SJSA1 (cell line): ENCODE measurements around the gene SEPSECS. TPM values are rescaled to one million over a fixed set of nuclear protein-coding genes. Genes with fewer than 3 reads are reported as not detected.

Experiments used
- DNase-seq, 2 experiments: peaks; one replicate each; pipeline ENCODE4 v3.0.0-alpha.2; 2015 to 2020; ENCODE audit warnings: low spot score in 2 of 2, low read depth in 1 of 2
- H3K27ac ChIP-seq: fragments of 250-450 bp; sonication (Bioruptor Pico); 2 replicates; pipeline ENCODE4 v1.5.1; 2020; ENCODE audit warnings: mild to moderate bottlenecking, moderate library complexity
- H3K27me3 ChIP-seq: fragments of 250-450 bp; sonication (Bioruptor Pico); replicated peaks from 2 replicates; pipeline ENCODE4 v1.5.1; 2020; ENCODE audit warnings: mild to moderate bottlenecking, moderate library complexity
- H3K36me3 ChIP-seq: fragments of 250-450 bp; sonication (Bioruptor Pico); 2 replicates; pipeline ENCODE4 v1.5.1; 2020; ENCODE audit warnings: mild to moderate bottlenecking
- H3K4me1 ChIP-seq: fragments of 250-450 bp; sonication (Bioruptor Pico); replicated peaks from 2 replicates; pipeline ENCODE4 v1.6.1; 2021; ENCODE audit warnings: mild to moderate bottlenecking
- H3K4me3 ChIP-seq: fragments of 250-450 bp; sonication (Bioruptor Pico); 2 replicates; pipeline ENCODE4 v1.5.1; 2020; ENCODE audit warnings: mild to moderate bottlenecking
- H3K9me3 ChIP-seq: fragments of 250-450 bp; sonication (Bioruptor Pico); replicated peaks from 2 replicates; pipeline ENCODE4 v1.5.1; 2020; ENCODE audit warnings: mild to moderate bottlenecking
- total RNA-seq: library from RNA; depleted of rRNA; stranded (reverse); fragments of >200 nt; shearing (Covaris generic); gene quantifications from 2 replicates; pipeline ENCODE4 v1.2.3, GENCODE V29; 2014

The SEPSECS gene
- total RNA-seq, 1 experiment from 2014 or later, result 5.6 TPM

DNA sequence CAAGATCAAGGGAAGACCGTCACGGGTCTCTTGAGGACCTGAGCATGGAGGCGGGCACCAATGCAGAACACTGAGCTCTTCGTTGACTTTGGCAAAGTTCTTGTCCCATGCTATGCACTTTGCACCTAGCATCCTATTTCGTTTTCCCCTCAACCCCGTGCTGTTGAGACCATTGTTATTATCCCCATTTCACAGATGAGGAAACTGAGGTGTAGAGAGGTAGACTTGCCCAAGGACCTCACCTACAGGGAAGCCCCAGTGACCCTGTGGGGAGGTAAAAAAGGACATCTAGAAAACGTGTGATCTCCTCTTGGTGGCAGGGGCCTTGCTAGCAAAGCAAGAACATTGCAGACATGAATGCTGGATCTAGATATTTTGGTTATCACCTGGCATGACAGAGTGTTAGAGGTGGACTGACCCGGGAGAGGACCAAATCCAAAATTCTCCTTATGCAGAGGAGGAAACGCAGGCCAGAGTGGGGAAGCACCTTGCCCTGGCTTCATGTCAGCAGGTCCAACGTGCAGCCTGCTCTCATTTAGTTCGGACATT lies 48.5 kb downstream of the SEPSECS start:
- H3K27me3 ChIP-seq, result no peaks in the 10 kb centered on the region
- H3K36me3 ChIP-seq, result no peaks in the 10 kb centered on the region
- H3K4me3 ChIP-seq, result no peak overlapping the region
- H3K4me1 ChIP-seq, result no peaks in the 10 kb centered on the region
- DNase-seq, result no peak
- no peak overlapping the region for H3K27ac ChIP-seq
- no peaks in the 10 kb centered on the region for H3K9me3 ChIP-seq

DNA sequence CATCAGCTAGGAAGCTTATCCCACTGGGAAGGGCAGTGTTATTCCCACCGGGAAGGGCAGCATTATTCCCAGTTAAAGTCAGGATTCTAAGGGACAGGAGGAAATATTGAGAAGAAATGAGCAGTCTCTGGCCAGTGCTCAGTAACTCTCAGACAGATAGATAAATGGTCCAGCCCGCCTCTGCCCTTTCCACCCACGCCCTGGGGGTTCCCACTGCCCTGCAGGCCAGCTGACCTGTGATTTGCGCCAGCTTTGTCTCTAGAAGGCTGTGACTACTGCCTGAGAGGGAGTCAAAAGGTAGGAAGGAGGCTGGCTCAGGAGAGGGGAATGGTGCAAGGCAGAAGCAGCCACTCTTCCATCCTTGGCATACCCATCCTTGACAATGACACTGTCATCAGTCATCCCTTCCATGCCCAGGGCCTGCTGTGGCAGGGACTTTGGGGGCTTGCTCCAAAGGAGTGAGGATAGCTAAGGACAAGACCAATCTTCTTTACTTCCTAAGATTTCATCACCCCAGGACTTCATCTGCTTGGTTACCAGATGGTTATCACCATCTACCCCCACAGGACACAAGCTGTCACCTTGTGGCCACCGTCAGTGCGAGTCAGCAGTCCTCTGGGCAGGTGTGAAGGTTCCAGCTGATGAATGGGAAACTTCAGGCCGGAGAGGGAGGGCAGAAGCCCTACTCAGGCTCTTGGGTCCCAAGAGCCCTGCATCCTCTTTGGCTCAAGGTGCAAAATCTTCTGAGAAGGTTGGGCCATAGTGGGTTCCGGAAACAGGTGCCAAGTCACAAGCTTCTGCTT lies 49.5 kb downstream of the SEPSECS start:
- no peaks in the 10 kb centered on the region for H3K9me3 ChIP-seq
- no peak overlapping the region for H3K4me3 ChIP-seq
- no peak overlapping the region for H3K27ac ChIP-seq
- no peaks in the 10 kb centered on the region for H3K36me3 ChIP-seq
- H3K4me1 ChIP-seq, result no peaks in the 10 kb centered on the region
- DNase-seq, result no peak
- H3K27me3 ChIP-seq, result no peaks in the 10 kb centered on the region

DNA sequence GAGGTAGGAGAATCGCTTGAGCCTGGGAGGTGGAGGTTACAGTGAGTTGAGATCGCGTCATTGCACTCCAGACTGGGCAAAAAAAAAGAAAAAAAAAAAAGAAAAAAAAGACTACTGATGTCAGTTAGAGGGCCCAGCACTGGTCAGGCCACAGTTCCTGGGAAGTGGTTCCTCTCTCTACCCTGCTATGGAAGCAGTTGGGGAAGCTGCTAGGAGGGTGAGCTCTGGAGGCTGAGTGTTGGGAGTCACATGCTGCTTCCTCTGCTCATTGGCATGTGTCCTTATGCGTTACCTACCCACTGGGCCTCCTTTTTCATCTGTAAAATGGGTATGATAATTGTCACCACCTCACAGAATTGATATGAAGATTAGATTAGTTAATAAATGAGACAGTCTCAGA lies 50.7 kb downstream of the SEPSECS start:
- Histone ChIP-seq H3K27me3 (no peaks in the 10 kb centered on the region), H3K4me1 (no peaks in the 10 kb centered on the region), H3K9me3 (no peaks in the 10 kb centered on the region), H3K27ac (no peak overlapping the region), H3K36me3 (no peaks in the 10 kb centered on the region), H3K4me3 (no peak overlapping the region)
- DNase-seq, result no peak

DNA sequence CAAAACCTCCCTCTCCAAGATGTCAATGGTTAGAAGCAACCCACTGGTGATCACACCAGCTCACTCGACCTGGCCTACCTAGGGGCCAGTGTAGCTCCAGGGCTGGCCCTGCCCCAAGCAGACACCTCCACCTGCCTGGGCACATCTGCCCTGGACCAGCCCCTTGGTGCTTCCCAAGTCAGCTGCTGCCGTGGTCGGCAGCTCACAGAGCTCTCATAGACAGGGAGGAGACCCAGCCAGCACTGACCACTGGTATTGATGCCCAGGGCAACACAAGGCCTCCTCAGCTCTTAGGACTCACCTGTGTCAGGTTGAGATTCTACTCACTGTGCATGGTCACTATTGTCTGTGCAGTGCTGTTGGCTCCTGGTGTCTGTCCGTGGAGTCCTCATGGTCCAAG lies 51.7 kb downstream of the SEPSECS start:
- Histone ChIP-seq H3K36me3 (no peaks in the 10 kb centered on the region), H3K9me3 (no peaks in the 10 kb centered on the region), H3K4me1 (no peaks in the 10 kb centered on the region), H3K27me3 (no peaks in the 10 kb centered on the region), H3K4me3 (no peak overlapping the region), H3K27ac (no peak overlapping the region)
- DNase-seq, result no peak

DNA sequence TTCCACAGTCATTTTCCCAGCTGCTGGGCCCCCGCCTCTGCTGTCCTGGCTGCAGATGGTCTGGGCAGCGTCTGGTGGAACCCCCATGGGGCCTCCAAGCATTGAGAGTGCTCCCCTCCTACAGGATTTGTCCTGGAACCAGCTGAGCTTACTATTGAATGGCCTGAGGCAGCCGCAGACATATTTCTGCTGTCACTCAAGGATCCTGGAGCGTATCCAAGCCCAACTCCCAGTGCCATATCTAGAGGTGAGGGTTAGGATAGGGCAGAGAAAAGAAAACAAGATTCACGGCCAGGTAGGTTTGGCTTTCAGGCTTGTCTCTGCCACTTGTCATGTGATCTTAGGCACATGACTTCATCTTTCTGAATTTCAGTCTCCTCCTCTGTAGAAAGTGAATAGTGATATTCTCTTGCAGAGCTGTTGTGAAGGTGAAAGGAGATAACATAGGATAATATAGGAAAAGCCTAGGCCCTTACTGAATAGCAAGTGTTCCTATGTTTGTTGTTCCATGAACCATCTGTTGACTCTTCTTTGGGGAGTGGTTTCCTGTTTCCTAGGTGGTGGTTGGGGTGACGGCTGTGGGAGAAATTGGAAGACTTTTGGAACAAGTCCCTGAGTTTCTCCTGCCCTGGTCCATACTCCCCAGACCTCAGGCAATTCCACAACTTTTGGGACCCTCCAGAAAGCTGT lies 52.3 kb downstream of the SEPSECS start:
- no peaks in the 10 kb centered on the region for H3K36me3 ChIP-seq
- no peaks in the 10 kb centered on the region for H3K27me3 ChIP-seq
- no peak for DNase-seq
- H3K4me3 ChIP-seq, result no peak overlapping the region
- H3K9me3 ChIP-seq, result no peaks in the 10 kb centered on the region
- no peak overlapping the region for H3K27ac ChIP-seq
- H3K4me1 ChIP-seq, result no peaks in the 10 kb centered on the region

DNA sequence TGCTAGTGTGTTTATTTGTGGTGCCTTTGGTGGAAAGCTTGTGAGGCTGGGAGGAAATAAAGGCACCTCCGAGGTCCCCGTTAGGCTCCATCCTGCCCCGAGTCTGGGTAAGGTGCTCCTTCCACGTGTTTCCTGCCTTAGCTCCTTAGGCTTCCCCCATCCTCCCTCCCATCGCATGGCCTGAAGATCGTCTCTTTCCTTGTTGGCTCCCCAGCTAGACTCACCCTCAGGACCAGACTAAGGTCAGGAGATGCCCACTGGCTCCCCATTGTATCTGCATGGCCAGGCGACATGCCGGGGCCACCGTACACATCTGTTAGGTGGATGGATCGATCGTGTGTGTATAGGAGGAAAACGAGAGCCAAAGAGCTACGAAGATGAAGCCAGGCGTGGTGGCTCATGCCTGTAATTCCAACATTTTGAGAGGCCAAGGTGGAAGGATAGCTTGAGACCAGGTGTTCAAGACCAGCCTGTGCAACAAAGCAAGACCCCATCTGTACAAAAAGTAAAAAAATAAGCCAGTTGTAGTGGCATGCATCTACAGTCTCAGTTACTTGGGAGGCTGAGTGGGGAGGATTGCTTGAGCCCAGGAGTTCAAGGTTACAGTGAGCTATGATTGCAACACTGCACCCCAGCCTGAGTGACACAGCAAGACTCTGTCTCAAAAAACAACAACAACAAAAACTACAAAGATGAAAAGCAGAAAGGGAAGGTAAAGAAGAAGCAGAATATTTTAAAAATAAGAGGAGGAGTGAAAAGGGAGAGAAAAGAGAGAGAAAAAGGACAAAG lies 53.7 kb downstream of the SEPSECS start:
- no peak overlapping the region for H3K4me3 ChIP-seq
- H3K36me3 ChIP-seq, result no peaks in the 10 kb centered on the region
- DNase-seq, result no peak

DNA sequence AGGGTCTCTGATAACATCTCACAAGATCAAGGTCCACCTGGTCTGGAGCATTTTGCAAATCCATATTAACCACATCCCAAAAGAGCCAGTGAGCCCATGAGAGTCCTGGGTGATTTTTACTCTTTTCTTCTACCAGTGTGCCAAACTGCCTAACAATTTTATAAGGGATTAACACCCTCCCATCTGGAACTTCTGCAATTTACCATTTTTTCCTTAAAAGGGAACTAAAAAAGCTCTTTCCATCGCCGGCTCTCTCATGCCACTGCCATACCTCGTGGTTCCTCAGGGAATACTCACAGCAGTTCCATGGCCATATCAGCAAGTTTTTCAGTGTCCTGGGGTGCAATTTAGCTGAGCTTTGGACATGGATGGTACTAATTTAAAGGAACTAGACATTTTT lies 55.7 kb downstream of the SEPSECS start:
- H3K27ac ChIP-seq, result no peak overlapping the region
- no peaks in the 10 kb centered on the region for H3K36me3 ChIP-seq
- H3K9me3 ChIP-seq, result no peaks in the 10 kb centered on the region
- no peaks in the 10 kb centered on the region for H3K4me1 ChIP-seq
- no peak overlapping the region for H3K4me3 ChIP-seq
- no peaks in the 10 kb centered on the region for H3K27me3 ChIP-seq
- DNase-seq, result no peak

More for the DNA sequence above, 53.7 kb downstream of the SEPSECS start:
- Histone ChIP-seq H3K27me3 (no peaks in the 10 kb centered on the region), H3K27ac (no peak overlapping the region), H3K4me1 (no peaks in the 10 kb centered on the region), H3K9me3 (no peaks in the 10 kb centered on the region)

DNA sequence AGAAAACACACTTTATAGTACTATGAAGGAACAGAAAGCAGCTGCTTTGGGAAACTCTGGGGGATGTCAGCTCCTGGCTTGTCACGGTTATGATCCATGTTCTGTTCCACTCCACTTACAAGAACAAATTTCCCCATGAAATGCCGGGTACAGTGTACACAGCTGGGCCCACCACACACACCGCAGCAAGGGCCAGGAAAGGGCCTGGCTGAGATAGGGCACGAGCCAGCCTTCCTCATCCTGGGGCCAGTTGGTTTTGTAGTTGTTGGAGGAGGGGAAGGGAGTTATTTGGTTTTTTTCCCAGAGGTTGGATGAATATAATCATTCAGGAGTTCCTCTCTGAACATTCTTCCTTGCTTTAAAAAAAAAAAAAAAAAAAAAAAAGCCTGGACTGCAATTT lies 56.8 kb downstream of the SEPSECS start:
- no peak overlapping the region for H3K27ac ChIP-seq

DNA sequence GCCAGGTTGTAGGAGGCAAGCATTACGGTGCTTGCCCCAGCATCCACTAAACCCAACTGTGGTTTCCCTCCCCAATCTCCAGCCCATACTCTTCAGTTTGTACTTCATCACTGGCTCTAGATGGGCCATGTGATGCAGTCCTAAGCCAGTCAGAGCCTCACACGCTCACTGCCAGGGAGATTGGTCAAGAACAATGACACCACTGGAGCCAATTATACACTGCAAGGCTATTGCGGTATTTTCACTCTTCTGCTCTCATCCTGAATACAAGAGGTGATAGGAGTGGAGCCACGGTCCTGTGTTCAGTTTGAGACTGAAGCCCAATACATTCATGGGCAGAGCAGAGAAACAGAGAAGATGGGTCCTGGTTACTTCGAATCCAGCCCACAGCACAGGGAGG lies 58.4 kb downstream of the SEPSECS start:
- no peaks in the 10 kb centered on the region for H3K9me3 ChIP-seq
- no peak overlapping the region for H3K27ac ChIP-seq
- no peak overlapping the region for H3K4me3 ChIP-seq
- DNase-seq, result no peak
- H3K36me3 ChIP-seq, result no peaks in the 10 kb centered on the region
- H3K4me1 ChIP-seq, result no peaks in the 10 kb centered on the region
- H3K27me3 ChIP-seq, result no peaks in the 10 kb centered on the region

More for the DNA sequence above, 56.8 kb downstream of the SEPSECS start:
- no peak for DNase-seq
- H3K4me3 ChIP-seq, result no peak overlapping the region
- H3K36me3 ChIP-seq, result no peaks in the 10 kb centered on the region
- H3K27me3 ChIP-seq, result no peaks in the 10 kb centered on the region
- no peaks in the 10 kb centered on the region for H3K4me1 ChIP-seq
- H3K9me3 ChIP-seq, result no peaks in the 10 kb centered on the region

DNA sequence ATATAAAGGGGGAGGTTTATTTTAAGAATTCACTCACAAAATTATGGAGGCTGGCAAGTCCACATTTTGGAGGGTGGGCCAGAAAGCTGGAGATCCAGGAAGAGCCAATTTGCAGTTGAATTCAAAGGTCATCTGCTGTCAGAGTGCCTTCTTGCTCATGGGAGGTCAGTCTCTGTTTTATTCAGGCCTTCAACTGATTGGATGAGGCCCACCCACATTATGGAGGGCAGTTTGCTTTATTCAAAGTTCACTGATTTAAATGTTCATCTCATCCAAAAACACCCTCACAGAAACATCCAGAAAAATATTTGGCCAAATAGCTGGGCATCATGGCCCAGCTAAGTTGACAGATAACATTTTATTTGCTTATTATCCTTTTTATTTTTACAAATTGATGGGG lies 59.5 kb downstream of the SEPSECS start:
- no peak overlapping the region for H3K27ac ChIP-seq
- no peak overlapping the region for H3K4me3 ChIP-seq
- no peaks in the 10 kb centered on the region for H3K4me1 ChIP-seq
- H3K9me3 ChIP-seq, result no peaks in the 10 kb centered on the region
- no peak for DNase-seq
- H3K36me3 ChIP-seq, result no peaks in the 10 kb centered on the region
- no peaks in the 10 kb centered on the region for H3K27me3 ChIP-seq

DNA sequence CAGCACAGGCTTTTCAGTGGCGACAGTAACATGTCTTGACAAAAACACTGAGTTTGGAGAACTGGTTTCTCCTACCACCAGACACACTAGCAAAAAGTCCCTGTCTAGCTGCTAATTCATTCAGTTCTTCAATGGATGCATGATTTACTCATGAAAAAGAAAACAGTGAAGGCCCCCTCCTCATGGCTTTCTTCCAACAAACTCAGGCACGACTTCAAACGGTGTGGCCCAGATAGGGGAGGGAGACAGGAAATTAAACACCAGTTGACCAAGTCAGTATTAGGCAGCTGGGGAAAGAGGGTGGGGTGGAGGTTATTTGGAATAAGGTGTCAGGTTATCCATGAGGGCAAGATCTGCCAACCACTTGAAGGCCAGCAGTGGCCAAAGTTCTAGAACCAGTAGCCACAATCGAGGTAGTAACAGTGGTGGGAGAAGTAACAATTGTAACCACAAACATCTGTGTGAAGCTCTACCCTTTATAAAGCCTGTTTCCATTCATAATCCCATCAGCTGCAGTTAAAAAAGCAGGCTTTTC lies 60.2 kb downstream of the SEPSECS start:
- Histone ChIP-seq H3K4me3 (no peak overlapping the region), H3K4me1 (no peaks in the 10 kb centered on the region), H3K27ac (no peak overlapping the region), H3K27me3 (no peaks in the 10 kb centered on the region), H3K9me3 (no peaks in the 10 kb centered on the region), H3K36me3 (no peaks in the 10 kb centered on the region)
- no peak for DNase-seq

DNA sequence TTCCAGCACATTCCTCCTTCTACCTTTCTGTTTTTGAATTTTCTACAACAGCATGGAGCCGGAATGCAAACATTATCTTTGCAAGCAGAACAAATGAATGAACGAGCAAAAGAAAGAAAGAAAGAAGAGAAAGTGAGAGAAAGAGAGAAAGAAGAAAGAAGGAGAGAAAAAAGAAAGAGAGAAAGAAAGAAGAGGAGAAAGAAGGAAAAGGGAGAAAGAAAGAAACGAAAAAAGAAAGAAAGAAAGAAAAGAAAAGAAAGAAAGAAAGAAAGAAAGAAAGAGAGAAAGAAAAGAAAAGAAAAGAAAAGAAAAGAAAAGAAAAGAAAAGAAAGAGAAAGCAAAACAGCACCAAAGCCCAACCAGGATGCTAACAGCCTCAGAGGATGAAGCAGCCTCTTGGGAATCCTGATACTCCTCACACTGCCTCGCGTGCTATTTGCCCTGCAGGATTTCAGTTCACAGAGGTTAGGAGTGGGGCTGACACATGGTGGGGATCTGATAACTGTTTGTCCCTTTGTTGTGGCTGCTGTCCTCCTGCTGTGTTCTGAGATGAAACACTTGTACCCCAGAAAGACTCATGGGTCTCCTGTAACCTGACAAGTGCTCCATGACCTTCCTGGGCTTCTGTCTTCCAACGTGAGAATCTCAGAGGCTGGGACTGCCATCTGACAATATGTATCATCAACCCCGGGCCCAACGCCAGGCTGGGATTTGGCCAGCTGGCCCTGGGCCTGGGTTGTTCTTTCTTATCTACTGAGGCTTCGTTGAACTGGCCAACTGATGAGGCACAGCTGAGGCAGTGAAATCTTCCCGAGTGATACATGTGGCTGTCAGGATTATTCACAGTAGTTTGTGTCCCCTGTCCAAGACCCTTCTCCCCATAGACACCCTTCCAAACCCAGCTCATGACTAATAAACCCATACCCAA lies 61.0 kb downstream of the SEPSECS start:
- Histone ChIP-seq H3K9me3 (no peaks in the 10 kb centered on the region), H3K4me1 (no peaks in the 10 kb centered on the region), H3K27me3 (no peaks in the 10 kb centered on the region), H3K36me3 (no peaks in the 10 kb centered on the region), H3K27ac (no peak overlapping the region), H3K4me3 (no peak overlapping the region)
- DNase-seq, result no peak

DNA sequence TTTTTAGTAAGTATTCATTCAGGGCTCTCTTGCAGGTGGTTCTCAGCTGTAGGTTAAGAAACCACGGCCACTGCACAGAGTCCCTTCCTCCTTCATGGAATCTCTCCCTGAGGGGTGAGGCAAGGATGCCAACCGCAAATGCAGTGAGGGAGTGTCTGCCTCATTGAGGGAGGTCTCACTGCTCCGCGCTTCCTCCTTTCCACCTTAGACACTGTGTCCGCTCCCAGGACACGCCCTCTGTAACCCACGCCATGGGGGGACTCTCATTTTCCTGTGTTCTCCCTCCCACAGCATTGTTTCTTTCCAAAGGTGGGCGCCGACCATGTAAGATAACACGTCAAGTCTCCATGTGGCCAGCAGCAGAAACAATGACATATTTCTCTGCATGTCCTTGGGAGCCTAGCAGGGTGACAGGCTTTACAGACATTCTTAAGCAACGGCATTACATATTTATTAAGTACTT lies 63.2 kb downstream of the SEPSECS start:
- no peaks in the 10 kb centered on the region for H3K27me3 ChIP-seq
- no peaks in the 10 kb centered on the region for H3K4me1 ChIP-seq
- DNase-seq, result no peak
- no peaks in the 10 kb centered on the region for H3K36me3 ChIP-seq
- no peak overlapping the region for H3K4me3 ChIP-seq
- no peak overlapping the region for H3K27ac ChIP-seq
- H3K9me3 ChIP-seq, result no peaks in the 10 kb centered on the region
